Measurements from ENCODE around the gene EBLN2. TPM values are rescaled to one million over a fixed set of nuclear protein-coding genes. Genes with fewer than 3 reads are reported as not detected.

EBLN2 gene
- total RNA-seq, 8 experiments from 2014 or later: 2.7 to 12.8 (median 3.5) TPM

DNA sequence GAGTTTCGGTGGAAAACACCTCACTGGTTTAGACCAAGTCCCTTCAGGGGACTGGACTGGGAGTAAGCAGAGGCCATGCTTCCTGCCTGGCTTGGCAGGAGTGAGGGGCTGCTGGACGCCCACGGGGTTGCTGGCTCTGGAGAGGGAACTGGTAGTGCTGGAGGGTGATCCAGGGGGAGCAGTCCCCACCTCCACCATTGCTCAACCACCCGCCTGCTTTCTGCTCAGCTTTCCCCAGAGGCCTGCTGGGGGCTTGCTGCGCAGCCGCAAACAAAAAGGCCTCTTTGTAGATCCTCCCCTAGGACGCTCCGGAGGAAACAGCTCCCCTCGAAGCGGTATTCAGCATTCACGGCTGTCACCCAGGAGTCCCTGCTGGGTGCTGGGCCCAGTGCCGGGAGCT is 33.5 kb downstream of the EBLN2 start:
- Histone ChIP-seq H3K27ac (no peak overlapping the region), H3K4me1 (replicated peaks in 1 of 2) (no peaks in the 10 kb centered on the region), H3K4me3 (no peak overlapping the region)
- WGBS, 10 experiments: 62 to 100% (median 89%) methylated on average over 1 to 7 of the region's 12 CpGs; no CpG with 5 or more reads in 3 of the 10 experiments
- no peak for ATAC-seq (replicated peaks in 6 of 8)
- in situ Hi-C loops (cut with MboI; ENCODE audit: low pct_unique_long_range_greater_than_20kb in 2 of 9, low sequenced_read_pairs in 9 of 9, unreplicated experiment in 9 of 9): loop anchor here in 4 of 9 experiments (25.0 kb wide), 3 partner anchors 158 to 1383 kb away; no protein-coding TSS in a partner anchor

DNA sequence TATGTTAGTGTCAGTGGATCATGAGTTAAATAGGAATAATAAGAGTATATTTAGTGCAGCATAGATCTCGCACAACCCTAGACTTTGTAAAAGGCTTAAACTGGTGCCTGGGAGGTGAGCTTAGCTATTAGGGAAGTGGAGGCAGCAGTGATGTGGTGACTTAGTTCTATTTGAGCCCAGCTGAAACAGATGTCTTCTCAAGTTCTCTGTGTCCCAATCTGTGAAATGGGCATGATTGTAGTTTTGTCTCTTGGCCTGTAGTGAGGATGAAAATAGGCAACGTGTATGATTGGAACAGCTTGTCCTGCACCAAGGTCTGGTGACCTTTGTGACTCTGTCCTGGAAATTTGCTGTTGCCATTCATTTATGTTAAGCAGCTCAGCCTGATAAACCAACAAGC is 34.7 kb downstream of the EBLN2 start:
- no peak overlapping the region for H3K4me3 ChIP-seq
- in situ Hi-C loops (cut with MboI; ENCODE audit: low pct_unique_long_range_greater_than_20kb in 2 of 9, low sequenced_read_pairs in 9 of 9, unreplicated experiment in 9 of 9): loop anchor here in 4 of 9 experiments (25.0 kb wide), 3 partner anchors 159 to 1384 kb away; no protein-coding TSS in a partner anchor
- WGBS, 10 experiments: 50 to 100% (median 78%) methylated on average over 1 to 2 of the region's 2 CpGs; no CpG with 5 or more reads in 3 of the 10 experiments

DNA sequence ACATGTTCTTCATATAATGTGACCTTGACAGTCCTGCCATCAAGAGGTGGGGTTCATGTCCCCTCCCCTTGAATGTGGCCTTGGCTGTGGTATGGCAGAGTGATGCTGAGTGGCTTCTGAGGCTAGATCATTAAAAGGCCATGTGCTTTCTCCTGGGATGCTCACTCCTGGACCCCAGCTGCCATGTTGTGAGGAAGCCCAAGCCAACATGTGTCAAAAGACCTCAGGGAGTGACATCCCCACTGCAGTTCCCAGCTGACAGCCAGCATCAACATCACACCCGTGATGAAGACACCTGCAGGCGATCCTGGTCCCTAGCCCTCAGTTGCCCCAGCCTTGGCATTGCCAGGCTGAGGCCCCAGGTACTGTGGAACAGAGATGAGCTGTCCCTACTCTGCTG is 36.6 kb downstream of the EBLN2 start:
- ATAC-seq (replicated peaks in 6 of 8): no peak
- in situ Hi-C loops (cut with MboI; ENCODE audit: low pct_unique_long_range_greater_than_20kb in 2 of 9, low sequenced_read_pairs in 9 of 9, unreplicated experiment in 9 of 9): loop anchor here in 4 of 9 experiments (25.0 kb wide), 3 partner anchors 161 to 1386 kb away; no protein-coding TSS in a partner anchor
- WGBS, 10 experiments: 69 to 100% (median 100%) methylated on average over 1 to 2 of the region's 2 CpGs; no CpG with 5 or more reads in 7 of the 10 experiments
- peaks cover 2 to 4% of the 10 kb centered on the region in 2 donors for H3K4me1 ChIP-seq (replicated peaks in 1 of 2)
- H3K4me3 ChIP-seq: no peak overlapping the region
- H3K27ac ChIP-seq: no peak overlapping the region

More for the DNA sequence above, 34.7 kb downstream of the EBLN2 start:
- Histone ChIP-seq H3K4me1 (replicated peaks in 1 of 2) (peaks cover under 1 to 4% of the 10 kb centered on the region in 2 donors), H3K27ac (no peak overlapping the region)
- no peak for ATAC-seq (replicated peaks in 6 of 8)

DNA sequence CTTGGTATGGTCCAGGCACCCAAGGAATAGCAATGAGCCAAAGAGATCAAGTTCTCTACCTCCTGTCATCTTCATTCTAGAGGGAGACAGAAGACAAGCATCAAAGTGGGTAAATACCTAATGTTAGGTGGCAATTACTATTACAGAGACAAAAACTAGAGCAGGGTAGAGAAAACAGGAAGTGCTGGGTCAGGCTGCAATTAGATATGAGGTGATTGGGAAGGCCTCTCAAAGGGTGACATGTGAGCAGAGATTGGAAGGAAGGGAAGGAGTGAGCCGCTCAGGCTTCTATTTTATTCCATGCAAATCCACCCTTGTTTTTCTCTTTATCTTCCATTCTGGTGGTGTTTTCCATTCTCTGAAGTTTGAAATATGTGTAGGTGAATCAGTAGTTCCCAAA is 37.4 kb downstream of the EBLN2 start:
- in situ Hi-C loops (cut with MboI; ENCODE audit: low pct_unique_long_range_greater_than_20kb in 2 of 9, low sequenced_read_pairs in 9 of 9, unreplicated experiment in 9 of 9): loop anchor here in 4 of 9 experiments (25.0 kb wide), 3 partner anchors 162 to 1387 kb away; no protein-coding TSS in a partner anchor
- WGBS, 10 experiments: 80 to 100% (median 100%) methylated on average over 1 of the region's 1 CpG; no CpG with 5 or more reads in 7 of the 10 experiments
- ATAC-seq (replicated peaks in 6 of 8): no peak
- H3K4me3 ChIP-seq: no peak overlapping the region
- no peak overlapping the region for H3K27ac ChIP-seq
- H3K4me1 ChIP-seq (replicated peaks in 1 of 2): peaks cover 2 to 4% of the 10 kb centered on the region in 2 donors

DNA sequence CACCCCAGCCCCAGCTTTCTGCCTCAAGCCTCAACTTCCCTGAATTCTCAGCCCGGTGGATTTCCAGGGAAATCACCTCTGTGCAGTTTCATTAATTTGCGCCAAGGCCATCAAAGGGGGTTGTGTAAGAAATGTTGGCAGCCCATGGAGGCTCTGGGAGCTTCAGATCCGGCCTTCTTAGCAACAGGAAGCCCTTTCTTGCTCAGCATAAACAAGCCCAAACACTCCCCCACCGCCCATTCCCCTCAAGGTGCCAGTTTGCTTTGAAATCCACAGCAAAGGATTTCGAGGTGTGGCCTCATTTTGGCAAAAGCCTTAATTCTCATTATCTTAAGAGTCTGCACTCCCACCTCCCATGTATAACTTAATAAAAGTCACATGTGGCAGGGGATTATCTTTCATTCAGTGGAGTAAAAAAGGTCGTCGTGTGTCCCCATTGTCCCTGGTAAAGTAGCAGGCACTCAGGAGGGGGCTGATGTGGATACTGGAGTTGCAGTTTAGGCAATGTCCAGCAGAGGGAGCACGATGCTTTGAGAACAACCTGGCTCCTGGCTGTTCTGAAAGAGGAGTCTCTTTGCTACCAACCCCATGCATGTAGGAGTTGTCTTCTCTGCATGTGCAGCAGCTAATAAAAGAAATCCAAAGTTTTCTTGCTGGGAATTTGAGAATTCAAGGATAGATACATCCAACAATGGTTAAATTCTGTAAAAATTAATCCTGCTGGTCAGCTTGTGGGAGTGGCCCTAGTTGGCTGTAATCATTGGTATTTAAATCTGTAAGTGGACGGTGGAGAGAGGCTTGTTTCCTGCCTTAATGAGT is 39.5 kb downstream of the EBLN2 start:
- in situ Hi-C loops (cut with MboI; ENCODE audit: low pct_unique_long_range_greater_than_20kb in 2 of 9, low sequenced_read_pairs in 9 of 9, unreplicated experiment in 9 of 9): loop anchor here in 8 of 9 experiments (5.0 to 25.0 kb wide), 6 partner anchors 284 to 404 kb away; no protein-coding TSS in a partner anchor
- ATAC-seq (replicated peaks in 6 of 8): peak; percentile 73 to 99 (median 92)
- no peak overlapping the region for H3K27ac ChIP-seq
- WGBS, 10 experiments: 0 to 63% (median 13%) methylated on average over 1 to 7 of the region's 9 CpGs; no CpG with 5 or more reads in 2 of the 10 experiments
- H3K4me3 ChIP-seq: no peak overlapping the region
- peaks cover 2 to 4% of the 10 kb centered on the region in 2 donors for H3K4me1 ChIP-seq (replicated peaks in 1 of 2)

DNA sequence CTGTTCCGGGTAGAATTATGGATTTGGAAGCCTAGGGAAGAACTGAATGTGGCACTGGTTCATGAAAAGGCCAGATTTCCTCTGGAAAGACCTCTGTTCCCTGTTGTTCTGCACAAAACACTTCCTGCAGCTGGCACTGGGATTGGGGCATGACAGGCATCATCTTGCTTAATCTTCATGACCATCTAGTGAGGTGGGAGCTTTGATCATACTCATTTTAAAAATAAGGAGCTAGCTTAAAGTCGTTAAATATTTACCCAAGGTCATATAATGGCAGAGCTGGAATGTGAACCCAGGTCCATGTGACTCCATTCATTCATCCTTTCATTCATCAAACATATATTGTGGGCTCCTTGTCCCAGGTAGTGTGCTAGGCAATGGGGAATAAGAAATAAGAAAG is 40.4 kb downstream of the EBLN2 start:
- Histone ChIP-seq H3K4me3 (no peak overlapping the region), H3K27ac (no peak overlapping the region), H3K4me1 (replicated peaks in 1 of 2) (peaks cover 2 to 4% of the 10 kb centered on the region in 2 donors)
- in situ Hi-C loops (cut with MboI; ENCODE audit: low pct_unique_long_range_greater_than_20kb in 2 of 9, low sequenced_read_pairs in 9 of 9, unreplicated experiment in 9 of 9): loop anchor here in 8 of 9 experiments (5.0 to 25.0 kb wide), 6 partner anchors 283 to 403 kb away; no protein-coding TSS in a partner anchor
- ATAC-seq (replicated peaks in 6 of 8): no peak
- 0 to 100% (median 84%) methylated on average over 1 to 2 of the region's 2 CpGs; no CpG with 5 or more reads in 4 of the 10 experiments for WGBS, 10 experiments

DNA sequence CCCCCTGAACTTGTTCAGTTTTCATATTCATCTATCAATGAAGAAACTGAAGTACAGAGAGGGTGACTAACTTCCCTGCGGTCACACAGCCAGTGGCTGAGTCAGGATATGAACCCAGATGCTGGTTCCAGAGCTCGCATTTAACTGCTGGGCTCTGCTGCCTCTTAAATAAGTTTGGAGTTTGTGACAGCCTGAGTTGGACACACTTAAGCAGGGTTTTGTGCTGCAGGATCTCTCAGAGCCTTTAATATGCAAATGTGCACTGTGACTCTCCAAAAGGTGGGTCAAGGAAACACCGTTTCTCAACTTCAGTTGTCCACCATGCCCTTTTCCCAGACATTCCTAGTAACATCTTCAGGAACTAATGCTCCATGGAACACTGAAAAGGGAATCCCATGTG is 45.8 kb downstream of the EBLN2 start:
- WGBS, 10 experiments: 0 to 45% (median 33%) methylated on average over 1 to 2 of the region's 3 CpGs; no CpG with 5 or more reads in 5 of the 10 experiments
- Histone ChIP-seq H3K27ac (no peak overlapping the region), H3K4me1 (replicated peaks in 1 of 2) (no peaks in the 10 kb centered on the region), H3K4me3 (no peak overlapping the region)
- ATAC-seq (replicated peaks in 6 of 8): no peak
- in situ Hi-C loops (cut with MboI; ENCODE audit: low pct_unique_long_range_greater_than_20kb in 2 of 9, low sequenced_read_pairs in 9 of 9, unreplicated experiment in 9 of 9): loop anchor here in 7 of 9 experiments (10.0 to 25.0 kb wide), 5 partner anchors 278 to 398 kb away; no protein-coding TSS in a partner anchor

DNA sequence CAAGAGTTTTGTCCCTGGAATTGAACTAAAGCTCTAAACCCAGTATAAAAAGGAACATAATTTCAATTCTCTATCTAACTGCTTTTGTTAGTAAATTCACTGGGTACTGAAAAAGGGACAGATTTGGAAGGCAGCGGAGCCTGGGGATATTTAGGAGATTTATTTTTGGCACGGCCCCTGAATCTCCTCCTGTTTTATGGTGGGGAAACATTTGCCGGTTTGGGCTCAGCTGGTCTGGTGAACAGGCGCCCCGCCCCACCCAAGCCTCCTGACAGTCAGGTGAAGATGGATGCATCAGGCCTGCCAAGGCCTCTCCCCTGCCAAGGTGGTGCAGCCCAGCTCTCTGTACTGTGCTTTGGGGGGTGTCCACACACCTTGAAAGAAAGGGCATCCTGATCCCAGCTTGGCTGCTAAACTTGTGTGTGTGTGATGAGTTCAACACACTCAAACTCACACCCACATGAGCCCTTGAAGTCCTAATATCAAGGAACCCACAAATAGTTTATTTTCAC is 46.3 kb downstream of the EBLN2 start:
- in situ Hi-C loops (cut with MboI; ENCODE audit: low pct_unique_long_range_greater_than_20kb in 2 of 9, low sequenced_read_pairs in 9 of 9, unreplicated experiment in 9 of 9): loop anchor here in 7 of 9 experiments (10.0 to 25.0 kb wide), 5 partner anchors 277 to 397 kb away; no protein-coding TSS in a partner anchor
- ATAC-seq (replicated peaks in 6 of 8): no peak
- no peak overlapping the region for H3K4me3 ChIP-seq
- no peak overlapping the region for H3K27ac ChIP-seq
- no peaks in the 10 kb centered on the region for H3K4me1 ChIP-seq (replicated peaks in 1 of 2)
- 38 to 82% (median 70%) methylated on average over 3 to 5 of the region's 5 CpGs; no CpG with 5 or more reads in 4 of the 10 experiments for WGBS, 10 experiments

DNA sequence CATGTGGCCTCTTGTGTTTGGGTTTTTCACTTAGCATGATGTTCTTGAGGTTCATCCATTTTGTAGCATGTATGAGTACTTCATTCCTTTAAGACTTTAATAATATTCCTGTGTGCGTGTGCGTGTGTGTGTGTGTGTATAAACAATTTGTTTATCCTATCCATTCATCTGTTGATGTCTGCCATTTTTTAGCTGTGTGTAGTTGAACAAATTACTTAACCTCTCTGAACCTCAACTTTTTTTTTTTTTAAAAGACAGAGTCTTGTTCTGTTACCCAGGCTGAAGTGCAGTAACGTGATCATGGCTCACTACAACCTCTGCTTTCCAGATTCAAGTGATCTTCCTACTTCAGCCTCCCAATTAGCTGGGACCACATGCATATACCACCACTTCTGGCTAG is 47.3 kb downstream of the EBLN2 start:
- H3K4me1 ChIP-seq (replicated peaks in 1 of 2): no peaks in the 10 kb centered on the region
- H3K27ac ChIP-seq: no peak overlapping the region
- no peak overlapping the region for H3K4me3 ChIP-seq
- 56 to 100% (median 96%) methylated on average over 1 to 3 of the region's 3 CpGs; no CpG with 5 or more reads in 2 of the 10 experiments for WGBS, 10 experiments
- no peak for ATAC-seq (replicated peaks in 6 of 8)
- in situ Hi-C loops (cut with MboI; ENCODE audit: low pct_unique_long_range_greater_than_20kb in 2 of 9, low sequenced_read_pairs in 9 of 9, unreplicated experiment in 9 of 9): loop anchor here in 7 of 9 experiments (10.0 to 25.0 kb wide), 5 partner anchors 276 to 396 kb away; no protein-coding TSS in a partner anchor

DNA sequence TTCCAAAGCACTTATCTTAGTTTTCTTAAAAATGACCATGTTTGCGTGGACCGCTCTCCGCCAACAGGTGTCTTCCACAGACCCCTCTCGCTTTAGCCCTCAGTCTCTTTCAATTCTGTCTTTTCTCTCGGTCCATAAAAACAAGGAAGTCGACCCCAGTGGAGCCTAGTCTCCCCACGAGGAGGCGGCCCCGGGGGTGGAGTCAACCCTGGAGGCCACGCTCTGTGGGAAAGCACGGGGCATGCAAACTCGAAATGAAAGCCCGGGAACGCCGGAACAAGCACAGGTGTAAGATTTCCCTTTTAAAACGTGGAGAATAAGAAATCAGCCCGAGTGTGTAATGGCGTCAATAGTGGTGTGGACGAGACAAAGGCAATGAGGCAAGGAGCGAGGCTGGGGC is 49.1 kb downstream of the EBLN2 start:
- WGBS, 10 experiments: 53 to 85% (median 74%) methylated on average over 2 to 12 of the region's 20 CpGs; no CpG with 5 or more reads in 3 of the 10 experiments
- in situ Hi-C loops (cut with MboI; ENCODE audit: low pct_unique_long_range_greater_than_20kb in 2 of 9, low sequenced_read_pairs in 9 of 9, unreplicated experiment in 9 of 9): loop anchor here in 2 of 9 experiments (25.0 kb wide), 2 partner anchors 327 to 352 kb away; no protein-coding TSS in a partner anchor
- no peak for ATAC-seq (replicated peaks in 6 of 8)

More for the DNA sequence above, 49.1 kb downstream of the EBLN2 start:
- Histone ChIP-seq H3K4me1 (replicated peaks in 1 of 2) (no peaks in the 10 kb centered on the region), H3K27ac (no peak overlapping the region), H3K4me3 (no peak overlapping the region)

Measured in motor neuron (in vitro differentiated cells).